Fibroblast of the conjunctiva (primary cell): ENCODE measurements around the gene ZBTB7C.

ENCODE experiments used
- DNase-seq: peaks from one replicate; pipeline ENCODE4 v3.0.0-alpha.2; 2010; ENCODE audit warnings: low read depth

Gene ZBTB7C

DNA sequence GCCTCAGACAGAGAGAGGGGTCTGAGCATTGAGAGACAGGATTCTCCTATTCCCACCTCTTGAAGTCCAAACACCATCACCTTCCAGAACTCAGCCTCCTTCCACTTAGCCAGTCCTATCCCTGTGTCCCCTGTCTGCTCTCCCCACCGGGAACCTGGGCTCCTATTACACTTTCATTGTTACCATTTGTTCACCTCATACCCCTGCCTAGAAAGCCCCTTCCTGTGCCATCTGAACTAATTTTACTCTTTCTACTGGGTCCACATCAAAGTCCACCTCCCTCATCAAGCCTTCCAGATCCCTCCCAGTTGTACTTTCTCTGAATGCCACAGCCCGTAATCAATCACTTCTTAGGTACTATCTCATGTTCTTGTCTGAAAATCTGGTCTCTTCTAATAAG lies 220.6 kb downstream of the ZBTB7C start:
- DNase-seq, result no peak

DNA sequence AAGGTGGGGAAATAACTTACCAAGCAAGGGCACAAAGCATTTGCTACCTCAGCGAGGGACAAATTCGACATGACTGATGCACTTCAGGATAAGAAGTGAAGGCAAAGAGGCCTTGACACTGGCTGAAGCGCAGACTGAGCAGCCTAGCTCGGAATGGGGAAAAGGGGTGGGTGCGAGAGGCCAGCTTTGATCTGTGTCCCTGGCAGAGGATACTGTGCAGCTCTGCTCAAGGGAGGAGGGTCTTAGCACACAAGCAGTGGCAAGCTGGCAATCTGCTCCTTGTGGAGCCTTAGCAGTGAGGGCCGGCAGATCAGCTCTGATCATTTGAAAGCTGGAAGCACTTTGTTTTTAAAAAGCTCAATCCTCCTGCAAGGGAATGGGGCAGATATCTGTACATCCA lies 222.3 kb downstream of the ZBTB7C start:
- no peak for DNase-seq

DNA sequence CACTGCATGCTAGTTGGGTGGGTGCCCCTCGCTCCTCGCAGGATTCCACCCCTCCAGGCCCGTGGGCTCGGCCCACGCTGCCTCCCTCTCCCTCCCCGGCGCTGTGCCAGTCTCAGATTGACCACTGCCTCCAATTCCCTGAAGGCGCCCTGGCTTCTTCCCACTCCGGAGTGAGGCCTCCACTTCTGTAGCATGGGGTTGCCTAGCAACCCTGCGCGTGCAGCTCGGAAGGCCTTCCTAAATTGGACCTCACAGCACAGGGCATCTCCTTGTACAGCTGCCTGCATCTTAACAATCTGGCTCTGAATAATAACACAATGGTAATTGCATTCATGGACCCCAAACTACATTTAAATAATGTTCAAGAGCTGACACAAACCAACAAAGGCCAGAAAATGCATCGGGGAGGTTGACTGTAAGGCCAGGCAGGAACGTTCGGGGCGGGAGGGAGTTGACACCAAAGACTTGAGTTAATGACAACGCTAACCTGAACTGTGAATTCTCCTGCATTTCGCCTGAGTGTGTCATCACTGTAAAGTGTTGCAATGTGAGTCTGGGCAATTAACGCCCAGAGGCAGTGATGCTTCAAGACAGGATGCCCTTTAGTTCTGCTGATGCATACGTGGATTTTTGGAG lies 222.9 kb downstream of the ZBTB7C start:
- DNase-seq, result no peak

DNA sequence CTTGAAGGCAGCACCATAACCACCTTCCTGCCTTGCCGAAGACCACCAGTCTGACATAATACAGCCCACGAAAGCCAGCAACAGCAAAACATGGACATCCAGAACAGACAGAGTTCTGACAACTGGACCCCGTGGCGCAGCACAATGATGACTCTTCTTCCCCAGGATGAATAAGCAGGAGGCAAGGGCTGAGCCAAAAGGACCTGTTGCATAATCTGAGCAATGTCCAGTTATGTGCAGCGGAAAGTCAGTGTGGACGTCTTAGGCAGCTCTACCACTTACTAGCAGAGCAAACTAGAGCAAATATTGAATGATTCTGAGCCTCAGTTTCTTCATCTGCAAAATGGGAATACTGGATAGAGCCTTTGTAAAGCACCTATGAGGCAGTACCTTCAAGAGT lies 225.1 kb downstream of the ZBTB7C start:
- no peak for DNase-seq

DNA sequence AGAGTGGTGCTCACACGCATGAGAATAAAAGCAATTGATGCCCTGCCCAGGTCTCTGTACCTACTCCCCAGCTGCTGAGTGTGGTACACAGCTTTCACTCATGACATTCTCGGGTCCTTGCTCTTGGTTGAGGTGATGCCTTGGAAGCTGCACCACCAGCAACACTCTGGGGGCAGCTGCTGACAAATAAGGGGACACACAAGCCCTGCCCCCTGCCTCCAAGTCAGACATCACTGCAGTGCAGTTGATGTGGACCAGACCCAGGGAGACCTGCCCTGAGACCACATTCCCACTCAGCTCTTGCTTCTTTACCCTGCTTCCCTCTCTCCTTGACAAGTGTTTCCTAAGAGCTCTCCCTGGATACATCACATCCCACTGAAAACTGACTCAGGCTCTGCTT lies 225.6 kb downstream of the ZBTB7C start:
- no peak for DNase-seq

DNA sequence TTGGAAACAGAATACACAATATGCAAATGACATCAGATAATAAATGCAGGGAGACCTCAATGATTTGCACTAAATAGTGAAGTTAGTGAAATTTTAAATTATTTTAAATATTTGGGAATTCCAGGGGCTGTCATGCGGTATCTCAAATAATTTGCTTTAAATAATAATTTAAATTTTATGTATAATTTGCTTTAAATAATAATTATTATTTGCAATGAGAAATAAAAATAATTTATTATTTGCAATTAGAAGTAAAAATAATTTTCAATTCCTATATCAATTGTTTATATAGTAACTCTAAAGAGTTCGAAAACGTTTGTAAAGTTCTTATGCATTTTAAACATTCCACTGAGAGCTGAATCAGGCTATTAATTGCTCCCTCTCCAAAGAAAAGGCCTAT lies 226.4 kb downstream of the ZBTB7C start:
- no peak for DNase-seq

DNA sequence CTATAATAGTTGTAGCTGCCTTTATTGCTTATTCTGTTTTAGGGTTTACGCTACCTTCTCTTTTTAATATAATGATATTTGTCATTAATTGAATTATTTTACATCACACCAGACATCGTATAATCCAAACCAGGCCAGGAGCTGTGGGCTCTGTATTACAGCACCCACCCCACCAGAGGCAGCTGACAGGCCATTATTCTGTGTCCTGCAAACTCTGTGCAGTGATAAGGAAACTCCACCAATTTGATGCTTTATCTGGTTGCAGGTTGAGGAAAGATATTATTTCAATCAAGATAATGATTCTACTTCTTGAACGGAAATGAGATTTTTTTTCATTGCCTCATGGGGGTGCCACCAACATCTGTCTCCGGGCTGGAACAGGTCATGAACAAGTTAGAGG lies 227.3 kb downstream of the ZBTB7C start:
- DNase-seq, result no peak

DNA sequence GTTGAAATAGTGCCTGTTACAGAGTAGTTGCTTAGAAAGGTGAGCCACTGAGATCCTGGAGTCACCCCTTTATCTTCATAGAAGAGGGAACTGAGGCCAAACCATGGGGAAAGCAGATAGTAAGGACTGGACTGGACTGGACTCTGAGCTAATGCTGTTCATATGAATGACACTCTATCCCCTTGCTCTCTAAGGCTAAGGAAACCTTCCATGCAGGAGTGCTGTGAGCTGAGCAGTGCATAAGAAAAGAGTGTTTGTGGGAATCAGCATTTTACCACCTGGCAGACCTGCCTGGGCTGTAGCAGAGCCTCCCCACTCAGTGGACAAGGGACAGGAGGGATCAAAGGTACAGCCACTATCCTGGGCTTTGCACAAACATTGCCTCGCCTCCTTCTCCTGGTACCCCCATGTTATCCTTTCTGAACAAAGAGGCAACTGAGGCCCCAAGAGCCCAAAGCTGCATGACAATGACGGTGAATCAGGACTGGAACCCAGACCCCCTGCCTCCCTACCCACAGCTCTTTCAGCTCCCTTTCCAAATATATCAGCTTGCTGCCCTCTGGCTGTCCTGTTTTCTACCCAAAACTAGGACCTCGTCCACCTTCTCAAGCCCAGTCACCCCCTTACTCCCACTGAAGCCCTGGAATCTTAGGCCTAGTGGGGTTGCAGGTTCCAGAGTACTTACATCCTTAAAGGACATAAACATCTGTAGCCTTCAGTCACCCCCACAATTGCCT lies 227.9 kb downstream of the ZBTB7C start:
- no peak for DNase-seq

DNA sequence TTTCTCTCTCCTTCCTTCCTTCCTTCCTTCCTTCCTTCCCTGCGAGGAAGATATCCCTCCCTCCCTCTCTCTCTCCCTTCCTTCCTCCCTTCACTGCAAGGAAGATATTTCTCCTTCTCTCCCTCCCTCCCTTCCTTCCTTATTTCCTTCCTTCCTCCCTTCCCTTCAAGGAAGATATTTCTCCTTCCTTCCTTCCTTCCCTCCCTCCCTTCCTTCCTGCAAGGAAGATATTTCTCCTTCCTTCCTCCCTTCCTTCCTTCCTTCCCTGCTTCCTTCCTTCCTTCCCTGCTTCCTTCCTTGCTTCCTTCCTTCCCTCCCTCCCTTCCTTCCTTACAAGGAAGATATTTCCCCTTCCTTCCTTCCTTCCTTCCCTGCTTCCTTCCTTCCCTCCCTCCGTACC lies 229.5 kb downstream of the ZBTB7C start:
- DNase-seq, result no peak

DNA sequence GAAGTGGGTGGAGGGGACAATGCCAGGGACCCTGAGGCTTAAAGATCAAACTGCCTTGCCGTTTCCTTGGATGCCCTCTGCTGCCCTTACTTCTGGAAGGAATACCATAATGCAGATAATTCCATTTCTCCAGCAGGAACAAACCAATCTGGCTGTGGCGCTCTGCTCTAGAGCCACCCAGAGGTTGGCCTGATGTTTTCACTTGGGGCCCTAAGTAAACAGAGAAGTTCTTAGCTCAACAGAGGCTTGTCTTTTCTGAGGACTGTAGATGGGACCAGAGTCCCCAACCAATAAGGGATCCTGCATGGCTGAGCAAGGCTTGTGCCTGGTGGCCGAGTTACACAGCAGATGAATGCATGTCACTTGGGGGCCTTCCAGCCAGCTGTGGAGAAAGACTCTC lies 230.2 kb downstream of the ZBTB7C start:
- DNase-seq, result no peak

DNA sequence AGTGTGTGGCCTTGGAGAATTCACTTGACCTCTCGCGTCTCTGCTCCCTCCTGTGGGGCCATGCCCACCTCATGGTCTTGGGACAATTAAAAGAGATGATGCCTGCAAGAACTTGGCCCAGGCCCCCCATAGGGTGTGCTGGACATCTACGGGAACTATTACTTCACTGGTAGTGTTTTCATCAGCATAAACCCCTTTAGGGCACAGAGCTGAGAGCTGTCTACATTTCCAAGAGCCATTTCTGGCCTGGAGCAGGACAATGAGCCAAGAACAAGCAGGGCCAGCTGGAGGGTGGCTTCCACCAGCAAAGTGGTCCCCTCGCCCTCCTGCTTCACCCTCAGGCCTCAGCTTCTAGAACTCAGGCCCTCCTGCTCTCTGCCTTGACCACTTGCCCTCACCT lies 232.3 kb downstream of the ZBTB7C start:
- no peak for DNase-seq

DNA sequence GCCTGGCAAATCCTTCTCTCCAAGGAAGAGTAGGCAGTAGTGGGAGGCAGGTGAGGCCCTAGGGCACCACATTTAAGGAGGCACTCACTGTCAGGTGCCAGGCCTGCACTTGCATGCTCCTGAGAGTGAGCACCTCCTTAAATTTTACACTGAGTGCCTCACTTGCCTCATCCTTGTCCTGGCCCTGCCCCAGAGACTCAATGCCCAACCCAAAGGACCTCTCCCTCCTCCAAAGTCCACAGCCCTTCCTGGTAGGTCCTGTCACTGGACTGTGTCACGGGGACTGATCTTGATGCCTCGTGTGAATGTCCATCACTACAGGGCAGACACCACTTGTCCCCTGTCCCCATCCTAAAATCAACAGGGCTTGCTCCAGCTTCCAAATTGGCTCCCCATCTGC lies 235.6 kb downstream of the ZBTB7C start:
- no peak for DNase-seq

DNA sequence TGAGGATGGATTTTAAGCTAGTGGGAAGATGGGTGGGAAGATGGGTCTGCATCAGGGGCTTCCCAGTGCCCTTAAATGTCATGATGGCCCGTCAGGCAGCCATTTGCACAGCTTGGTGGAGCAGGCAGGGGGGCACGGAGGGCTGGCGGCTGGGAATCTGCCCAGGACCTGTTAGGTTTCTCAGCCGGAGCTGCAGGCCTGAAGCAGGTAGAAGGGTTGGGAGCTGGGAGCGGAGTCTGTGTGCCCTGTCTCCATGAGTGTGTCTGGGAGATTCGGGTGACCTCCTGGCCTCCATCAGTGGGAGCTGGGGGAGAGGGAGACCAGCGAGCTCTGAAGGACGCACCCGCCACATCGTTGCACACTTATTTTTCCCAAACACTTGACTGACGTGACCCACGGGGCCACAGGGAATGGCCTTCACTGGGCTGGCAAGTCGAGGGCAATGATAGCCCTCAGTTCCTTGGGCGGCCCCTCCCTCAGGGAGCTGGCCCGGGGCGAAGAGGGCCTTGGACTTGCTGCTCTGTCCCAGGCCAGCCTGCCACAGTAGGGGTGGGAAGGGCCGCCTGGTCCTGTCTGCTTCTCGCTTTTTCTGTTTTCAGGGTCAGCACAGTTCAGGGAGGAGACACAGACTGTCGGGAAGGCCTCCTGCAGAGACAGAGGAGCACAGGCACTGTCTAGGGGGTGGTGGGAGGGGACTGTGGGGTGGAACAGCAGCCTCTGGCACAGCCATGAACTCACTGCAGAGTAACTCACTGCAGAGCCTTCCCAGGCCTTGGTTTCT lies 236.8 kb downstream of the ZBTB7C start:
- DNase-seq, result no peak

DNA sequence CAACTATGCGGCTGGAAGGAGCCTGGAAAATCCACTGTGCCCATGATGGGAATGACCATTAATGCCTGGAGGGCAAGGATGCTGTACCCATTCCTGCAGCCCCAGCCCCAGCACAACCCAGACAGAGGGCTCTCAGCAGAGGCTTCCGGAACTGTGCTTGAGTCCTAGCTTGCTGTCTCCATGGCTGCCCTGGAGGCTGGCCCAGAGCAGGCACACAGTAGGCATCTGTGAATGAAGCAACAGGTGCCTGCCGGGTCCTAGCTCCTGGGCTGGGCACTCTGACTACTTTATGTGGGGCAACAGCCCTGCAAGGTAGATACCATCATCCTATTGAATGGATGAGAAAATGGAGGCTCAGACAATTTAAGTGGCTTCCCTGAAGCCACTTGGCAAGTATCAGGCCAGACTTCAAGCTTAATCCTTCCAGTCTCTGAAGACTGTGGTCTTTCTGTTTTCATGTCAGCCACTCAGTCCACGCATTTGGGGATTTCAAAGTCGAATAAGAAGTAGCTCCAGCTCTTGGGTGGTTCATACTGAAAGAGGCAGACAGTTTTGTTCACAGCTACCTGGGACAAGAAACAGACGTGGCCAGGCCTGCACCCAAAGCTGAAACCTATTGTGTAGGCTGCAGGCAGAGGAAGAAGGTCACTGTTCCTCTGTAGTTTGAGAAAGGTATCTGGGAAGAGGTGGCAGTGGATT lies 237.5 kb downstream of the ZBTB7C start:
- no peak for DNase-seq

DNA sequence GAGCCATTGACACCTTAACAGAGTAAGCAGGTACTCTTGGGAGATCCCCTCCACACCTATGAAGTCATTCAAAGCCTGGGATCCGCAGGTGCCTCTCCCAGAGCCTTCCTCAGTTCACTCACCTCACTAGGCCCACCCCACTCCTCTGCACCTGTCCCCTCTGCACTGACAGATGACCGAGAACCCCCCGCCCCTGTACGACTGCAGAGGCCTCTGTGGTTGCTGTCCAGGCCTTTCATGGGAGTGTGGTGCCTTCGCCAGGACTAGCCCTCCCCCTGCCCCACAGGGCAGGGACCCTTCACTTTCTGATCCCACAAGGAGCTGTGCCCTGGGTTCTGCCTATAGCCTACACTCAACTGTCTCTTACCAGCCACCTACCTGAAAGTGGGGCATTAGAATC lies 238.5 kb downstream of the ZBTB7C start:
- no peak for DNase-seq

DNA sequence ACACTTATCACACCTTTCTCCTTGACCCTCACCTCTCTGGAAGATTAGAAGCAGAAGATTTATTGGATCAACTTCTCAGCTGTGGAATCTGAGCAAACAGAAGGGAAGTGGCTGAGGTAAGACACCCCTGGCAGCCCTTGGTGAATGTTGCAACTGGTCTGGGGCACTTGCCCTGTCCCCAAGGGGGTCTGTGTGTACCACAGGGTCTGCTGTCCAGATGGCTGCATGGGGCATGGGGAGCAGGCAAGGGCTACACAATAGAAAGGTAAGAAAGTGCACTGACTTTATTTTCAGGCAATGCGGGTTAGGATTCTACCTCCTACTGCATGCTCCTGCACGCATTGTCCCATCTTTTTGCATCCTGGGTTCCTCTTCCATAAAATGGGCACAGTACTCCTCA lies 240.3 kb downstream of the ZBTB7C start:
- DNase-seq, result no peak

DNA sequence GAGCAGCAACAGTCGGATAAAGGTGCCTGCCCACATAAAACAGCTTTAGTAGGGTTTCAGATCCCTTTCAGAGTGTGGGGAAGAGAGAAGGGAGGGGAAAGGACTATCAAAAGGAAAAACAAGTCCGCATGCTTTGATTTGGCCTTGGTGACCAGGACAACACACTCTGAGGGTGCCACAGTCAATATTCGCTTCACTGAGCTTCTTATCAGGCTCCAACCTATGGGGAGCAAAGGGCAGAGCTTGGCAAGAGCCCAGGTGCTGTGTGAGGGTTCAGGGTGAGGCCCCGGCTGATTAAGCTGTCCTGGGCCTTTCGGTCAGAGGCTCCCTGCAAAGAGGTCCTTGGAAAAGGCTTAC lies 241.3 kb downstream of the ZBTB7C start:
- no peak for DNase-seq

DNA sequence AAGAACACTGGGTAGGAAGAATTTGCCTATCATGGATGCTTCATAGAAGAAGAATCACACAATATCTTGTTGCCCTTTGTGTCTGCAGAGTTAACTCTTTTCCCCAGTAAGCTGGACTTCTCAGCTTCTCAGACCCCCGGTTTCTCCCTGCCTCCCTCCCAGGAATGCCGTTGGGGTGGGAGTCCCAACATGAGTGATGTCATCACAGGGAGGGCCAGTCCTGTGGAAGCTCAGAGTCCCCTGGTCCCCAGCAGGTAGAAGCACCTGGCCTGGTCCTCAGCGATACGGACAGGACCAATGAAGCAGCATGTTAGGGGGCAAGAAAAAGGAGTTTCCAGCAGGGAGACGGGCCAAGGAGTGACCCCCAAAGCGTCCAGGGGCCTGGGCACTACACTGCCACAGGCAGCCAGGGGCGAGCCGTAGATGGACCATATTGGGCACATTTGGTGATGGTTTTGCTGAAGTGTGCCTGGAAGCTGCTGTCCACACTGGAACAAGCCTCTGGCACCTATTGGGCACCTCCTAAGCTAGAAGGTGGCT lies 242.8 kb downstream of the ZBTB7C start:
- DNase-seq, result no peak

DNA sequence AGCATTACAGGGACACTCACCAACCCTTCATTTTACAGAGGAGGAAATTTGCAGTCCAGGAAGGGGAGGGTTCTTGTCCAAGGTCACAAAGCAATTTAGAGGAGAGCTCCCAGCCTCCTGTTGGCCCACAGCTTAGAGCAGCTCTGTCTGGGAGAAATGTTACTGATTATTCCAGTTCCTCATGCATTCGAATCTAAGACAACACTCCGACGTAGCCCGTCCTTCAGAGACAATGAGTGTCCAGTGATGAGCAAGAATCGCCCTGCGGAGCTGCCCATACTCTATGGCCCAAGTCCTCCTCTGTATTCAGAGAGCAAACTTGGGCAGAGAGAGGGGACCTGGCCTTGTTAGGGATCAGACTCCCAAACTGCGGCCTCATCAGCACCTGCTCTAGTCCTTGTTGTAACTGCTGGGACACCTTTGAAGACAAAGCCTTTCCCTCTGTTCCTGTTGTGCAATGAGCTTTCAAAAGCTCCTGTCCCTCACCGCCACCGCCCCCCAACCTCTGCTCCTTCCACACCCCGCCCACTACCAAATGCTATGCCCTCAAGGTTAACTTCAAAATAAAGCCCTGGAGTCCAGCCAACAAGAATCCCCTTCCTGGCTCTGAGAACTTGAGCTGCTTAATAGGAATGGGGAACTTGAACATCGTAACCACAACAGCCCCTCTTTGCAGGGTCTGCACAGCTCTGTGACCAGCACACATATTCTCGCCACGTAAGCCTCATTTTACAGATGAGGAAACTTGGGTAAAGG lies 243.9 kb downstream of the ZBTB7C start:
- no peak for DNase-seq

DNA sequence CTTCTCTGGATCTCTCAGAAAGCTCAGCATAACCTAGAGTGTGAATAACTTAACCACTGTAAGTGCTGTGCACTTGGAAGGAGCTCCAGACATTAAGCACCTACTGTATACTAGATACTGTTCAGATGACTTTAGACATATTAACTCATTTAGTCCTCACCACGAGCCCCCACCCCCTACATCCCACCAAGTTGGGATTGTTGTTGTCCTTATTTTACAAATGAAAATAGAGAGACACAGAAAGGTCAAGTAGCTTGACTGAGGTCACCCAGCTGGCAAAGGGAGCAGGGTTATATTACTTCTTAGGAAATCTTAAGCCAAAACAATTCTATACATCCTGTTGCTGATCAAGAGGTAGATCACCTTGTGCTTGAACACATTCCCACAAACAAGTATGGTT lies 244.5 kb downstream of the ZBTB7C start:
- DNase-seq, result no peak

DNA sequence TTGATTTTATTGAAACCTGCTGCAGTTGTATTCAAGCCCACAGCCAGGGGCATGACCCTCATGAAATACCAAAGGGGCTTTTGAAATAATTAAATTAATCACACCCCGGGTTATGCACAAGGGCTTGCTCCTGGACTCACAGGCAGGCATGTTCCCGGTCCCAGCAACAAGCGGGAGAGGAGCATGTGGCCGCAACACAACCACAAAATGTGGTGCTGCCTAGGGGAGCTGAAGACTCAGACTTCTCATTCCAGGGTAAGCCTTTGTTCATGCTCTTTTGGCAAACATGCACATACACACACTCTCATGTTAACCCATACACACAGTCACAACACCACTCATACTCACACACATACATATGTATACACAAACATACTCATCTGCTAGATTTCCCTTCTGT lies 245.1 kb downstream of the ZBTB7C start:
- no peak for DNase-seq

DNA sequence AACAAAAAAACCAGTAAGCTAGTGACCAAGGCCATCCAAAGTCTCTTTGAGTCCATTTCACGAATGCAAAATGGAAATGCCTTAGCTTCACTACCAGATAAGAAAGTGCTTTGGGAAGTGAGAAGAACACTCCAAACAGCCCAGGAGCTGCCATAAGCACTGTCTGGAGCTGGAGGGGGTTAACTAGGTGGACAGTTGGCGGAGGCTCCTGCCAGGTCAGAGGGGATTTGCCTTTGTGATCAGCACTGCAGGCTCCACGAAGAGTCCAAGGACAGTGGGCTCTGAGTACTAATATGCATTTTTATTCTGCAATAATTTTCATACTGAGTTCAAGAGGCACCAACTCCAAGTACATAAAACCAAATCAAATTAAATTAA lies 245.5 kb downstream of the ZBTB7C start:
- DNase-seq, result no peak
